GM21619 (cell line): ENCODE data around the gene SPRING1.
"Not testable (repeated sequence)": the region's sequence is repeated elsewhere in the genome, so short reads cannot be mapped to it uniquely, and the experiment has no call there.

Experiments used
- ATAC-seq: cut with Tn5 transposase; IDR thresholded peaks from one replicate; pipeline ENCODE4 v1.9.1; 2021; ENCODE audit not compliant: unreplicated experiment

The SPRING1 gene

DNA sequence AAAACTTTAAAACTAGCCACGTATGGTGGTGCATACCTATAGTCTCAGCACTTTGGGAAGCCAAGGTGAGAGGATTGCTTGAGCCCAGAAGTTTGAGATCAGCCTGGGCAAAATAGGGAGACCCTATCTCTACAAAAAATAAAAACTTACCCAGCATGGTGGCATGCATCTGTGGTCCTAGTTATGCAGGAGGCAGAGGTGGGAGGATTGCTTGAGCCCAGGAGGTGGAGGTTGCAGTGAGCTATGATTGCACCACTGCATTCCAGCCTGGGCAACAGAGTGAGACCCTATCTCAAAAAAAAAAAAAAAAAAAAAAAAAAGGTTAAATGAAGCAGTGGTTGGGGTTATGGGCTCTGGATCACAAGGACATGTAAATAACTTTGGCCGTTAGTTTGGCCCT is 4.9 kb upstream of the SPRING1 start:
- ATAC-seq = not testable (repeated sequence)

DNA sequence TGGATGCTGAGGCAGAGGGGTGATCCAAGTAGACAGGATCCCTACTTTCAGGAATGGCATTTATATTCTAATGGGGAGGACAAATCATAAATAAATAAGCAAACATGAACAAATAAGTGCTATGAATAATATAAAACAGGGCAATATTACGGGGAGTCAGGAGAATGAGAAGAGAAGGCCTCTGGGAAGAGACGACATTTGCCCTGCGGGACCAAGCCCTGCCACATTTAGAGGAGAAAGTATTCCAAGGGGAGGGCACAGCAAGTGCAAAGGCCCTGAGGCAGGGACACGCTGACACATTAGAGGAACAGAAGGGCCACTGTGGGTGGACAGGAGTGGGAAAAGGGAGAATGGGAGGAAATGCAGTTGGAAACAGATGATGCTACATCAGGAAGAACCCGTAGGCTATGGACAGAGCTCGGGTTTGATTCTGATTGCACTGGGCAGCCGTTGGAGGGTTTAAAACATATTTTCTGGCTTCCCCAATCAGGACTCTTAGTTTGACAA is 1.6 kb upstream of the SPRING1 start:
- no peak for ATAC-seq

DNA sequence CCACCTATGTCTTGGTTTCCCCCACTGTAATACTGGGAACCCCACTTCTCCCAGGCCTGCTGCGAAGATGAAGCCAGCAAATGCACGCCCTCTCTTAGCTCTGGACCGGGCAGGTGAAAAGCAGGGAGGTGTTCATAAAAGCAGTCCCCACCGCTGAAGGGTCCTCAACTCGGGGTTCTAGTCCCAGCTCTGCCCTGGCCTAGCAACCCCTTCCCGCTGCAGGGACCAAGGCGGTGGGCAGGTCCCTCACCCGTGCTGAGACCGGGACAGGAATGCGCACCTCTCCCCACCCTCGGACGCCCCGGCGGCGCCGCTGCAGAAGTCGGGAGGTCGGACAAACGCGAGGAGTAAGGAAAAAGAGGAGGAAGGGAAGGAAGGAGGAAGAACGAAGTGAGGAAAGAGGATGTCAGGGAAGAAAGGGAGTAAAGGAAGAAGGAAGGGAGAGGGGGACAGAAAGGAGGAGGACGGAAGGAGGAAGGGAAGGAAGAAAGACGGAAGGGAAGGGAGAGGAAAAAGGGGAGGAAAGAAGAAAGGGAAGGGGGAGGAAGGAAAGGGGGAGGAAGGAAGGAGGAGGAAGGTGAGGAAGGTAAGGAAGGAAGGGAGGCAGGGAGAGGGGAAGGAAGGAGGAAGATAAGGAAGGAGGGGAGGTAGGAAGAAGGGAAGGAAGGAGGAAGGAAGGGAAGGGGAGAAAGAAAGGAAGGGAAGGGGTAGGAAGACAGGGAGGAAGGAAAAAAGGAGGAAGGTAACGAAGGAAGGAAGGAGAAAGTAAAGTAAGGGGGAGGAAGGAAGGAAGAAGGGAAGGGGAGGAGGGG is 701 bp downstream of the SPRING1 start:
- no peak for ATAC-seq

DNA sequence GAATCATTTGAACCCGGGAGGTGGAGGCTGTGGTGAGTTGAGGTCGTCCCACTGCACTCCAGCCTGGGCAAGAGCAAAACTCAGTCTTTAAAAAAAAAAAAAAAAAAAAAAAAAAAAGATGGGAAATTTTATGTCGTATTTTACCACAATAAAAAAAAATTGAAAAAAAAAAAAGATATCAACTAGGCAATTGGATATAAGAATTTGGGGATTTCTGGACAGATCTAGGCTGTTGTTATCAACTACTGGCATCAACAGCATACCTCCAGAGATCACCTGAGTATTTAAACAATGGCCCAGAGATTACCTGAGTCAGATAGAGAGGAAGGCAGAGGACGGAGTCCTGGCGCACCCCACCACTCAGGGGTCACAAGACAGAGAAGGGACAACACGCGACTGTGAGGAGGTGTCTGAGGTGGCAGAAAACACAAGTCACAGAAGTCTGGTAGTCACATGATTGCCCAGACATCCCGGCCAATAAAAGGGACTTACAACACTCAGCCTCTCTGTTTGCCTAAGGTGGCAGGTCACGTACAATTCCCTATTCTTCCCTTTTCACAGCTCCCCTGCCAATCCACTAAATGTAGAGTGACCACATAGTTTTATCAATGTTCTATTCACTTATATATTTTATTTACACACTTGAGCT is 1.8 kb downstream of the SPRING1 start:
- ATAC-seq = no peak

DNA sequence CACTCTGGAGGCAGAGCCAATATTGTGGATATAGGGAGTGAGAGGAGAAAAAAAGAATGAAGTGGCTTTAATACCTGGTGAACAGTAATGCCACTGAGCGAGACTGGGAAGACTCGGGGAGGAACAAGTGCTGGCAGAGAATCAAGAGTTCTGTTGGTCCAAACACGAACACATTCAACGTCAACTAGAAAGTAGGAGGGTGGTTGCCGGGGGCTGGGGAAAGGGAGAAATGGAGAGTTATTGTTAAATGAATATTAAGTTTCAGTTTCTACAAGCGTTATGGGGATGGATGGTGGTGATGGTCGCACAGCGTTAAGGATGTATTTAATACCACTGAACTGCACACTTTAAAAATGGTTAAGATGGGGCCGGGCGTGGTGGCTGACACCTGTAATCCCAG is 2.8 kb downstream of the SPRING1 start:
- ATAC-seq = no peak

DNA sequence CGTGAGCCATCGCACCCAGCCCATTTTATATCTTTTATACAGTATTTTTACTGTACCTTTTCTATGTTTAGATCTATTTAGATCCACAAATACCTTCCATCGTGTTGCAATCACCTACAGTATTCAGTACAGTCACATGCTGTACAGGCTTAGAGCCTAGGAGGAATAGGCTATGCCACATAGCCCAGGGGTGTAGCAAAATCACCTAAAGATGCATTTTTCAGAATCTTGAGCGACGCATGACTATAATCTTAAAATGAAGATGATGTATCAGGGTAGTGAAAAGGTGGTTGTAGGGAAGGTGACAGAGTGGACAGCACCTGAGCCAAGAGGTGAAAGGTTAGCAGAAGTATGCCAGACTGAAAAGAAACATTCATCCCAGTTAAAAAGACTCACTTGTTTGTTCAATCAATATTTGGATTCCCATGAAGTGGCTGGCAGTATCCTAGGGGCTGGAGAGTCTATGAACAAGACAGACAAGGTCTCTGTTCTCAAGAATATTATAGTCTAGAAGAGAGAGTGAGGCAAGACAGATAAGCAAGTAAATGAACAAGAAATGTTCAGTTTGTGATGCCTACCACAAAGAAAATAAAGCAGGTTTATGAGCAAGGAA is 3.6 kb downstream of the SPRING1 start:
- ATAC-seq = no peak

DNA sequence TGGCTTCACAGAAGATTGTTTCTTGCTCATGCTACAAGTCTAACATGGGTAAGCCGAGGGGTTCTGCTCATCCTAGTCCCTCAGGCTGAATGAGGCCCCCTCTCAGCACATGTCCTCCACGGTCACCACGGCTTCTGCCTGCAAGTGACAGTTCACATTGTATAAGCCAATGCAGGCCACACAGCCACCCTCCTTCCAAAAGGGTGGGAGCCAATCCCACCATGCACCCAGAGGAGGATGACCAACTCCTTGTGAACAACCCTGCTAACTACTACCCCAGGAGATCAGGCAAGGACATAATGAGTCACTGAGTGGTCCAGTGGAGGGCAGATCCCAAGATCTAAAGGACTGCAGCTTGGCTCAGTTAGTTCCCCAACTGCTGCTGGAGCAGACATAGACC is 6.1 kb downstream of the SPRING1 start:
- no peak for ATAC-seq

DNA sequence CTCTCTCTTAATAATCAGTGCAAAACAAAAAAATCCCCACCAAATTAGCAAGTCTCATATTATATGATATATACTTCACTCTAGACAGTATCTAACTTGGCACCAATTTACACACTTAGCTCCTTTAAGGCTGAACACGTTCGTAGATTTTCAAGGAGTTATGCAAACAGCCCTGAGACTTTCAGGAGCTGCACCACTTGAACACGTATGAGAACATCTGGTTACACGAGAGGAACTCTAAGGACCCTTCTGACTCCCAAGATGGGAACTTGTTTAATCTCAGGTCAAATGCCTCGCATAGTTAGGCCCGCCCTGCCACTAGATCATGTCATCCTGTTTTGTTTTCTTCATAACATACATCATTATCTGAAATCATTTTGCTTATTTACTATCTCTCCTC is 10.0 kb downstream of the SPRING1 start:
- no peak for ATAC-seq

DNA sequence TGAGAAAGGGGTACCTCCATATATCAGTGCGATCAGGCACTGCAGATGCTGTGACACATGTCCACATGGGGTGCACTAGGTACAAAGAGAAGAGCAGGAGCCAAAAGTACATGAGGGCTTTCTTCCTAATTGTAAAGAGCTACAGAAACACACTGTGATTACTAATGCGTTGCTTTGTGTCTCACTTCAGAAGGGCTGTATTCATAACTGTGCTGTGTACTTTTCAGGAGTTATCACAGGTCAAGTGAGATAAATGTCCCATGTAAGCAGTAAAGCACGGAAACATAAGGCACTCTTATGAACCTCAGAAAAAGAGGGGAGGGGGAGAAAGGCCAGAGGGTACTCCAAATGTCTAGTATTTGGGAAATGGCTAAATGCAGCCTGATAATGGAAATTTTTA is 10.6 kb downstream of the SPRING1 start:
- no peak for ATAC-seq

DNA sequence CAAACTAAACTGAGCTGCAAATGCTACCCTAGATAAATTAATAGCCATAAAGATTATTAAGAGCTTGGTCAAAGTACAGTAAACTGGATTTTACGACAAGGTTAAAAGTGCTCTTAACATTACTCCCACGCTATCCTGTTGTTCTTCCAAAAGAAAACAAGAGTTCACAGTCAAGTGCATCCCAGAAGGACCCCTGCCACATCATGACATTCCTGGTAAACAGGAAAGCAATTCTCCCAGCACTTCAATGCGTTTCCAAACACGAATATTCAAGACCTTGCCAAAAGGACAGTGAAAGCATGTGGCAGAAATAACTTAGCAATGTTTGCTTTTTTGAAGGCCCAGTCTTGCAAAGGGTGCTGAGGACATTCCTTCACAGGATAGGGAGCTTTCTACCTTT is 11.2 kb downstream of the SPRING1 start:
- ATAC-seq = no peak

DNA sequence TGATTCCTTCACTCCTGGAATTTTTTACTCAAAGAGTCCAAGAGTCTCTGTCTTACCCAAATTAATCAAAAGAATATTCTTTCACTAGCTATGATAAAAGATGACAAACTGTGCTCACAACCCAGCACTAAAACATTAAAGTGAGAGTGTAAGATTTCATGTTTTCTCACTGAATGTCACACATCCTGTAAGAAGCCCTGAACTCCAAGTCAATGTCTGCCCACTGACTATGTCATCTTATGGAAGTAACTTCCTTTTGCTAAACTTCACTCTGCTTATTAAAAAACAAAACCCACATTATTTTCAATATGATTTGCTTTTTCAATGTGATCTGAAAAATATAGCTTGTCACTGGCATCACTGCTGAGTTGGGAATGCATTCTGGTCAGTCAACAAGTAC is 15.6 kb downstream of the SPRING1 start:
- no peak for ATAC-seq

DNA sequence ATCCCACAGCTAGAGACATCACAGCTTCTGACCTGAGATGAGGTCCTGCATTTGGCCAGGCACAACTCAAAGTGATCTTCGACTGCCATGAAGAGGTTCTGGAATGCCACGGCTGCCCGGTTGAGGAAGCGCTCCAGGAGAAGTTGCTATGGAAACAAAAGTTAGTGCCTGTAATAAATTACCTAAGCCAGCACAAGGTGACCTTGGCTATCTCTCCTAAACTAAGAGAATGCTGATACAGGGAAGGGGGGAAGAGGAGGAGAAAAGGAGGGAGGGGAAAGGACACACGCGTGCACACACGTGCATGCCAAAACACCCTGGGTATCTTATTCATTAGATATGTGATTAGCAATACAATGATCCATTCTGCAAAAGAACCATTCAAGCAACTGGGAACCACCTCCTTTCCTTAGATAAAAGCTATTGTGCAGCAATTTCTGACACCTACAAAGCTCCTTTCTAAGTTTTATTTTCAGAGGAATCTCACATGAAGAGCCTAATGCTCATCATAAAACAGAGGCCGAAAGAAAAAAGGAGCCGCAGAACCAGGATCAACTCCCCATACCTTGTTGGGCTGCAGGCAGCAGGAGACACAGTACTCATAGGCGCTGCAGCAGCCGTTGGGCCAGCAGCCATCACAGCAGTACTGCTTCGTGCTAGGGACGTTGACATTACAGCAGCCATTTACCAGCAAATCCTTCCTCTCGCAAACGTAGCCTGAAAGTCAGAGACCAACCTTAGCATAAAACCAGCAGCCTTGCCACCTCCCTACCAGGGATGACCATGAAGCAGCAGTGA is 17.9 kb downstream of the SPRING1 start:
- ATAC-seq = no peak

DNA sequence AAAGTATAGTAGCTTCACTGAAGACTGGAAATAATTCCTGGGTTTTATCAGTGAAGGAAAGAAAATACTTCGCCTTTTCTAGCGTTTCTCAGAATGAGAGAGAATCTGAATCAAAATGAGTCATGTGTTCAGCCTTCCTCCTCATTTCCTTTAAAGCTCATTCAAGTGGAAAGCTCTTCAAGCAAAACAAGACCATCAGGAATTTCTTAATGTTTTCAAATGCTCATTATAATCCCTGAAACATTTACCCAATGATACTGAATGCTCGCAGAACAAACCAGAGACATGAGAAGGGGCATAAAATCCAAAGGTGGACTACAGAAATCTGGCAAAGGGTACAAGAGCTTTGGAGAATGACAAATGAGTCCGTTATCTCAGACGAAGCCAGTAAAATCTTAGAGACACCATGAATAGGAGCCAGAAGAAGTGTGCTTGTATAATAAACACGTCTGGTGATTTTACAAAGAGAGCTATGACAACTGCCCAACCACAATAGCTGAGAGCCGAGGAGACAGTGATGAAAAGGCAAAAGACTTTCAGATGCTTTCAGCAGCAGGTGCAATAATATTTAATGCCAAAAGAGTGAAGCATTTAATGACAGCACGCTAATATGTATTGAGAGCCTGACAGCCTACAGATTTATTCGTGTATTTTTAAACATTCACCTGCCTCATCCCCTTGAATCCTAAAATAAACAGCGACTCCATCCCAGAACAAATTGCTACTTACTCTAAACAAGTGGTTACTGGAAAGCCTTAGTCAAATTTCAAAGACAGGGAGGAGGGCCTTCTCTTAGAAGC is 19.0 kb downstream of the SPRING1 start:
- ATAC-seq = no peak

DNA sequence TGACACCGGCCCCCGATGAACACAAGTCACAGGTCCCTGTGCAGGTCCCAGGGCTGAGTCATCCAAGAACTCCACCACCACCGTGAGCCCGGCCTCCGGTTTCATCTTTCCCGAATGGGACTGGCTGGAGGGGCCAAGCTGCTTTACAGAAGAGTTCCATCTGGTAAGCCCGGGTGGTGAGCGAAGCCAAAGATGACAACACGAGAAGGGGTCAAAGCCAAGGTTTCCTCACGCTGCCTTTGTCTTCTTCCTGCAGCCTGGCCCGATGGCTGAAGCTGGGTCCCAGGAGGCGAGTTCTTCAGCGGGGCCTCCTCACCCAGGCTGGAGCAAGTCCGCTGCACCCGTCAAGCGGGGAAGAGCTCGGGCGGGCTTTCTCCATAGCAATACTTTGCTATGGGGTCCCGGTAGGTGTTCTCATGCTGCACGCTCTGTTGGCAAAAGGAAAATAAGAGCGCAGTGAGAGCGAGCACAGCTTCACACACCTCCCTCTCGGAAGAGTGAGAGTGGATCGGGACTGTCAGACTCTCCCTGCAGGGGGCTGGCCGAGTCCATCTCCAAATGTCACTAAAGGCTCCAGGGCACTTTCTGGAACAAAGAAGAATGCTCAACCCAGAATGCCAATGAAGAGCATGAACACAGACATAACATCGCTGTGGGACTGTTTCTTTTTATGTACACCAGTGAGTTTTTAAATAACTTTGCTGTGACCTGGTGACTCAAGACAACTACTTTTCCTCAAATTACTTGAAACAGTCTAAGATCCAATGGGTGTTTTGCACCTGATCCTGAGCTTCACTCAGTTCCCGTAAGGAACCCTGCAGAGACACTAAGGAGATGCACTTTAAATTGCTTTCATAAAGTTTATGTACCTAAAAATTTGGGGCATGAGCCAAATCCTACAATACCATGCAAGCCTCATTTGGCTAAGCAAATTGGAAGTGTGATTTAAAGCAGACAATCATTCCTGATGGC is 20.1 kb downstream of the SPRING1 start:
- ATAC-seq = no peak

DNA sequence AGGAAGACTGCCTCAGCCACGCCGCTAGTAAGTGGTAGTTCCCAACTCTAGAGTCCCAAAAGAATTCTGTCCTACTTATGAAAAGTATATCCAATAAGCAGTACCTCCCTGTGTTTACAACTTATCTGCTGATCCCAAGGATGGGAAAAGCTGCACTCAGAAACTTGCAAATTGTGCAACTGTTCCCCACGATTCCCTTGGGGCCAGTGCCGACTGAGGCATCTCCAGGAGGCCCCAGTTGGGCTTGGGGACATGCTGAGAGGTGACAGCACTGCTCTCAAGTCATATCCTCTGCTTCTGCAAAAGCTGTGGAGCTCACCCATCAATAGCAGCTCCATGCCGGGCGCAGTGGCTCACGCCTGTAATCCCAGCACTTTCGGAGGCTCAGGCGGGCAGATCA is 23.7 kb downstream of the SPRING1 start:
- ATAC-seq = no peak

DNA sequence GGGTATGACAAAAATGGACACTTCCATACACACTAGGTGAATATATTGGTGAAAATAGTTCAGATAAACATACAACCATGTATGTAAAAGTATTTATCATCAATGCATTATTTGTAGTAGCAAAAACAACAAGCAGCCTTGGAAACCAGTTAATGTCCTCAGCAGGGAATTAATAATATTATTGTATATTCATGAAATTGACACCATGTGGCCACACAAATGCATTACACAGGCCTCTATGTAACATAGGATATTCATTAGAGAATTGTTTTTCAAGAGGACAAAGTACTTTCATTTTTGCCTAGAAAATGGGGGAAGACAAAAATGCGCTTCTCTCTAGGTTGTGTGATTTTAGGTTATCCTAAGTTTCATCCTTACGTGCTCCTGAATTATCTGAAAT is 24.3 kb downstream of the SPRING1 start:
- ATAC-seq = no peak

DNA sequence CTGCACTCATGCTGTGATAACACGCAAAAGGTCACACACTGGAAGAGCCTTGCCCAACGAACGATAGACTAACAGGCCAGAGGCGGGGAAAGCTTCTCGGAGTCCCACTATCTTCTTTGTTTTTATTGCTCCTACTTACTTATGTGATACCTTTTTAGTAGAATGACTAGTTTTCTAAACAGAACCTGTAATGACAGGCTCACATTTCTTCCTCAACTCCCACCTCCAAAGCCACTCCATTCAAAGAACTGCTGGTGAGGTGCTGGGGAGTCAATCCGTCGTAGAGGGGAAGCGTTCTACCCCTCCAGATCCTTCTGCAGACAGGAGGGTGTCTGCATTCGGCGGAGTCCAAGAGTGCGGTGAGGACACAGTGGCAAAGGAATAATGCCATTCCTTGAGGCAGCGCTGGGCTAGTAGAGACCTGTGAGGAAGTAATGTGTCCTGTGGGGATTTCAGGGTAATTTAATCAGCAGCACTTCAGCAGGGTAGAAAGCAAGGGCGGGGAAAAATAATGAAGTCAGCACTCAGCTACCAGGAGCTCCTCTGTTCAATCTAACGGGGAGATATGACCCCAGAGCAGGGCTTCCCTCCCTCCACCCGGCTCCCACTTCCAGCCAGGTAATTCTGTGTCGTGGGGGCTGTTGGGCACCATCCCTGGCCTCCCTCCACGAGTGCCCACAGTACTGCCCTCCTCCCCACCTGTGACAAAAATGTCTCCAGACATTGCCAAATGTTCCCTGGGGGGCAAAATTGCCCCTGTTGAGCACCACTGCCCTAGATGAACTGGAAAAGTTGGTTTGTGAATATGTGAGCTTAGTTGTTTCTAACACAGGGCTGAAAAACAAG is 25.2 kb downstream of the SPRING1 start:
- ATAC-seq = no peak

DNA sequence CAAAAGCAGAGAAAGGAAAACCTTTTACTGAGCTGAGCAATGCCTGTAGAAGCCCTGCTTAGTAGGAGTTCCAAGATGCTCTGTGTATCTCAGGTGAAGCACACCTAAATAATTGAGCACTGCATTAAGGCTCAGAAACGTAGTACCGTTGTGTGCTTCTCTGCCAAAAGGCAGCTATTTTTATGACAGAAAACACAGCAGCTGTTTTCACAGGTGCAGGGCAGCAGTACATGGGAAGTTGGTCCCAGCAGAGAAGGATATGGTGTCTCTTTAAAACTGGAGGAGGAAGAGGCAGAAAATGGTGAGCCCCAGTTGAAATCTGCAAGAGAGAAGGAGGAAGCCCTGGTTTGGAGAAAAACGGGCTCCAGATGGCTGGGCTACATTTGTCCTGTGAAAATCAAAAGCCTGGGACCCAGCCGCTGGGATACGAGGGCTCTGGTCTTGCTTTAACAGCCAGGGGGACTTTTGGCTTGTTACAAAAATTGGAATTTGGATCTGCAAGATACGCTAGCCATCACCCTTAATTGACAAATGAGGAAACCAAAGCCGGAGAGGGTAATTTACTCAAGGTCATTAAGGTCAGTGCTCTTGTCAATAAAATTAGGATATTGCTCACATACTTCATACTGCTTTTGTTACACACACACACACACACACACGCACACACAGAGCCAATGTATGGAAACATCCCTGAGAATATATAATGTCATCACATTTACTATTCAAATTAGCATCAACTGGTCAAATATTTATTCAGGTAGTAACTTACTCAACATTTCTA is 27.3 kb downstream of the SPRING1 start:
- ATAC-seq = no peak
